HCT116 (cell line): ENCODE measurements around the gene SRL. TPM values are rescaled to one million over a fixed set of nuclear protein-coding genes. Genes with fewer than 3 reads are reported as not detected.

Experiments
- ATAC-seq: fragments of 200-7000 bp; cut with Tn5 transposase; 2 replicates; pipeline ENCODE4 v1.9.1; 2020; ENCODE audit warnings: mild to moderate bottlenecking, moderate library complexity
- BruUV-seq: library from RNA; stranded (reverse); fragments of 400-500 nt; replicated peaks from 2 replicates; lab custom pipeline; 2021; lab: Mats Ljungman, UMichigan
- CTCF ChIA-PET: fragments of 300-600 bp; sonication (Branson Sonifier 250); formaldehyde crosslinking; loops from one replicate; lab custom pipeline; 2021; ENCODE audit warnings: antibody characterized with exemption; lab: Charles Lee
- POLR2A ChIA-PET: fragments of 300-600, 350-600 bp; sonication (Branson Sonifier 250); formaldehyde crosslinking; loops from one replicate; lab custom pipeline; 2021; ENCODE audit warnings: antibody characterized with exemption; lab: Charles Lee
- RAD21 ChIA-PET, 2 experiments: fragments of 300-600 bp; sonication (Branson Sonifier 250); formaldehyde crosslinking; loops; one replicate each; lab custom pipeline; 2023; ENCODE audit warnings: low total read pairs in 2 of 2; ENCODE audit not compliant: uncharacterized antibody in 2 of 2, unreplicated experiment in 2 of 2, low non-redundant PET in 1 of 2; lab: Charles Lee
- DNase-seq: peaks from one replicate; pipeline ENCODE4 v3.0.0-alpha.2; 2010; ENCODE audit warnings: low read depth, low spot score
- H2AFZ ChIP-seq: fragments of 200-600 bp; shearing (Covaris generic), sonication (generic); 2 replicates; pipeline ENCODE4 v1.6.1; 2017; ENCODE audit warnings: low read depth, mixed run types, mixed read lengths, antibody characterized with exemption, low read length; ENCODE audit not compliant: poor library complexity, severe bottlenecking
- H3K27ac ChIP-seq: 2 replicates; pipeline ENCODE4 v1.5.1; 2012; ENCODE audit warnings: low read depth, low read length
- H3K27me3 ChIP-seq: fragments of 200-600 bp; sonication (generic); 2 replicates; pipeline ENCODE4 v1.6.1; 2016; ENCODE audit warnings: mixed run types, low read length, mixed read lengths; ENCODE audit not compliant: insufficient read depth
- H3K36me3 ChIP-seq, 2 experiments: fragments of 200-500 bp in 1 of 2; fragments of 200-600 bp in 1 of 2; sonication (Bioruptor generic) in 1 of 2; sonication (generic) in 1 of 2; 2 replicates each; pipeline versions ENCODE4 v1.5.1 to v1.6.1; 2014 to 2016; ENCODE audit warnings: low read length in 2 of 2, inconsistent platforms in 1 of 2, mixed read lengths in 1 of 2, mixed run types in 1 of 2; ENCODE audit not compliant: insufficient read depth in 2 of 2, control insufficient read depth in 1 of 2
- H3K4me1 ChIP-seq, 2 experiments: fragments of 200-600 bp in 1 of 2; sonication (generic) in 1 of 2; 2 replicates each; pipeline versions ENCODE4 v1.5.1 to v1.6.1; 2012 to 2017; ENCODE audit warnings: low read length in 2 of 2, inconsistent platforms in 1 of 2, mild to moderate bottlenecking in 1 of 2, mixed read lengths in 1 of 2, mixed run types in 1 of 2, moderate library complexity in 1 of 2; ENCODE audit not compliant: insufficient read depth in 2 of 2, control insufficient read depth in 1 of 2
- H3K4me2 ChIP-seq: fragments of 200-600 bp; sonication (generic); 2 replicates; pipeline ENCODE4 v1.6.1; 2017; ENCODE audit warnings: mixed run types, low read length, mixed read lengths
- H3K4me3 ChIP-seq, 2 experiments: fragments of 200-600 bp in 1 of 2; sonication (generic) in 1 of 2; replicated peaks in 1 of 2; 2 replicates each; pipeline ENCODE4 v1.5.1; 2011 to 2016; ENCODE audit warnings: low read length in 2 of 2, control low read depth in 1 of 2, low read depth in 1 of 2, mild to moderate bottlenecking in 1 of 2, mixed read lengths in 1 of 2, mixed run types in 1 of 2
- H3K79me2 ChIP-seq: fragments of 200-600 bp; sonication (generic); 2 replicates; pipeline ENCODE4 v1.6.1; 2017; ENCODE audit warnings: mild to moderate bottlenecking, mixed run types, low read length, moderate library complexity, mixed read lengths; ENCODE audit not compliant: insufficient read depth
- H3K9ac ChIP-seq: fragments of 200-600 bp; sonication (generic); 2 replicates; pipeline ENCODE4 v1.6.1; 2016; ENCODE audit warnings: low read length, mixed read lengths
- H3K9me2 ChIP-seq: fragments of 200-600 bp; sonication (generic), shearing (Covaris generic); 2 replicates; pipeline ENCODE4 v1.6.1; 2017; ENCODE audit warnings: mixed run types, mild to moderate bottlenecking, moderate library complexity; ENCODE audit not compliant: insufficient read depth
- H3K9me3 ChIP-seq, 2 experiments: fragments of 200-500 bp in 1 of 2; fragments of 200-600 bp in 1 of 2; sonication (Bioruptor generic) in 1 of 2; sonication (generic) in 1 of 2; 2 replicates each; pipeline ENCODE4 v1.6.1; 2014 to 2017; ENCODE audit warnings: low read length in 2 of 2, mixed read lengths in 2 of 2, inconsistent platforms in 1 of 2, low read depth in 1 of 2, mild to moderate bottlenecking in 1 of 2, mixed run types in 1 of 2, moderate library complexity in 1 of 2; ENCODE audit not compliant: control insufficient read depth in 1 of 2, insufficient read depth in 1 of 2
- H4K20me1 ChIP-seq: fragments of 200-600 bp; sonication (generic), shearing (Covaris generic); 2 replicates; pipeline ENCODE4 v1.6.1; 2017; ENCODE audit warnings: mixed run types, mild to moderate bottlenecking, moderate library complexity; ENCODE audit not compliant: insufficient read depth
- EZH2 ChIP-seq: fragments of 200-600 bp; sonication (generic); IDR thresholded peaks from 2 replicates; pipeline ENCODE4 v1.6.1; 2017; ENCODE audit warnings: antibody characterized with exemption, mixed run types
- FOSL1 ChIP-seq: IDR thresholded peaks from 2 replicates; pipeline ENCODE4 v1.6.1; 2012; ENCODE audit warnings: low read depth
- JUND ChIP-seq: IDR thresholded peaks from 2 replicates; pipeline ENCODE4 v1.6.1; 2012
- MAX ChIP-seq: IDR thresholded peaks from 2 replicates; pipeline ENCODE4 v1.6.1; 2012
- POLR2AphosphoS5 ChIP-seq: IDR thresholded peaks from 2 replicates; pipeline ENCODE4 v1.6.1; 2011; ENCODE audit warnings: mild to moderate bottlenecking, low read depth, low read length, moderate library complexity
- SRF ChIP-seq: IDR thresholded peaks from 2 replicates; pipeline ENCODE4 v1.6.1; 2012; ENCODE audit warnings: low read depth
- TCF7L2 ChIP-seq: IDR thresholded peaks from 2 replicates; pipeline ENCODE4 v1.7.0; 2011; ENCODE audit warnings: borderline replicate concordance, inconsistent platforms; ENCODE audit not compliant: insufficient read depth, insufficient read length; ENCODE audit errors: extremely low read depth
- YY1 ChIP-seq: IDR thresholded peaks from 2 replicates; pipeline ENCODE4 v1.6.1; 2011; ENCODE audit warnings: low read length, low read depth, moderate library complexity, mild to moderate bottlenecking; ENCODE audit not compliant: insufficient replicate concordance; ENCODE audit errors: extremely low read depth
- ZFX ChIP-seq: fragments of 450-650 bp; IDR thresholded peaks from 2 replicates; pipeline ENCODE4 v1.6.1; 2017
- intact Hi-C: fragments of 100-400 bp; cut with micrococcal nuclease; formaldehyde crosslinking; loops from 2 replicates; pipeline ENCODE4 v1.10.0; 2022
- total RNA-seq: library from RNA; stranded (reverse); gene quantifications from one replicate; pipeline ENCODE4 v1.2.1, GENCODE V29; 2021; ENCODE audit not compliant: unreplicated experiment

Gene SRL
- total RNA-seq, 1 experiment from 2014 or later = not detected

- no peaks in the 10 kb centered on the region for H3K36me3 ChIP-seq
- no peaks in the 10 kb centered on the region for H4K20me1 ChIP-seq
- H3K9ac ChIP-seq = no peak overlapping the region
- DNase-seq (no peak), ATAC-seq (no peak)
- intact Hi-C loops = no loop called here
- TF ChIP-seq POLR2AphosphoS5 (no peak), MAX (no peak), TCF7L2 (no peak), JUND (no peak), ZFX (no peak), YY1 (no peak), SRF (no peak)
- ChIA-PET CTCF (no interaction called here), POLR2A (no interaction called here), RAD21 (interaction anchor here in 1 of 2 experiments (0.6 kb wide), 1 partner anchor 273 kb away, joined by 3 read pairs; no protein-coding TSS in a partner anchor)
- no peaks in the 10 kb centered on the region for H3K79me2 ChIP-seq
- no peaks in the 10 kb centered on the region for H3K27me3 ChIP-seq
- H3K9me2 ChIP-seq = no peaks in the 10 kb centered on the region
- no peak overlapping the region for H3K27ac ChIP-seq
- no peak overlapping the region for H3K4me2 ChIP-seq
- H3K4me1 ChIP-seq = no peaks in the 10 kb centered on the region
- H2AFZ ChIP-seq = no peak overlapping the region
- H3K9me3 ChIP-seq = no peaks in the 10 kb centered on the region
- H3K4me3 ChIP-seq = no peak overlapping the region
- no TSS peak for BruUV-seq
Measured at GRCh38 chr16:4205971-4206370, 35.9 kb downstream of the SRL start.

GRCh38 chr16:4204521-4204920 is 37.4 kb downstream of the SRL start:
- Histone ChIP-seq H3K27ac (no peak overlapping the region), H3K4me3 (no peak overlapping the region), H3K27me3 (no peaks in the 10 kb centered on the region), H3K4me2 (no peak overlapping the region), H4K20me1 (no peaks in the 10 kb centered on the region), H3K4me1 (peaks cover 9 to 10% of the 10 kb centered on the region in 2 experiments), H3K79me2 (no peaks in the 10 kb centered on the region), H3K9me3 (no peaks in the 10 kb centered on the region), H2AFZ (no peak overlapping the region), H3K36me3 (no peaks in the 10 kb centered on the region), H3K9me2 (no peaks in the 10 kb centered on the region), H3K9ac (no peak overlapping the region)
- BruUV-seq = no TSS peak
- RAD21 ChIA-PET = no interaction called here
- CTCF ChIA-PET = no interaction called here
- DNase-seq (no peak), ATAC-seq (no peak)
- POLR2A ChIA-PET = no interaction called here
- TF ChIP-seq FOSL1 (no peak), EZH2 (no peak)
- intact Hi-C loops = no loop called here
